Endodermal cell (in vitro differentiated cells): ENCODE data around the gene PLXNB2. TPM values are rescaled to one million over a fixed set of nuclear protein-coding genes. Genes with fewer than 3 reads are reported as not detected.

Source experiments
- DNase-seq: peaks from one replicate; pipeline ENCODE4 v3.0.0-alpha.2; 2017
- H3K27ac ChIP-seq: 2 replicates; pipeline ENCODE4 v1.5.1; 2013; ENCODE audit warnings: mild to moderate bottlenecking, low read depth, low read length, moderate library complexity
- H3K27me3 ChIP-seq: 2 replicates; pipeline ENCODE4 v1.6.1; 2013; ENCODE audit warnings: mild to moderate bottlenecking, low read length, moderate library complexity; ENCODE audit not compliant: insufficient read depth, control insufficient read depth, poor library complexity, severe bottlenecking
- H3K36me3 ChIP-seq: 2 replicates; pipeline ENCODE4 v1.7.0; 2013; ENCODE audit warnings: mild to moderate bottlenecking, low read length, moderate library complexity; ENCODE audit not compliant: control insufficient read depth, insufficient read depth
- H3K4me1 ChIP-seq: one replicate; pipeline ENCODE4 v1.7.0; 2013; ENCODE audit warnings: low read length; ENCODE audit not compliant: control insufficient read depth, insufficient read depth
- H3K4me3 ChIP-seq: 2 replicates; pipeline ENCODE4 v1.5.1; 2013; ENCODE audit warnings: mild to moderate bottlenecking, low read length, moderate library complexity
- H3K9ac ChIP-seq: 2 replicates; pipeline ENCODE4 v1.6.1; 2013; ENCODE audit warnings: mild to moderate bottlenecking, low read length, moderate library complexity; ENCODE audit not compliant: poor library complexity, severe bottlenecking; ENCODE audit errors: extremely low read depth
- H3K9me3 ChIP-seq: 2 replicates; pipeline ENCODE4 v1.6.1; 2013; ENCODE audit warnings: mild to moderate bottlenecking, low read length, moderate library complexity; ENCODE audit not compliant: control insufficient read depth
- H3K27ac Mint-ChIP-seq: 2 replicates; pipeline ENCODE4 v1.8.0; 2020; ENCODE audit warnings: mixed read lengths
- H3K27me3 Mint-ChIP-seq: 2 replicates; pipeline ENCODE4 v1.8.0; 2021; ENCODE audit warnings: mild to moderate bottlenecking, mixed read lengths; ENCODE audit not compliant: insufficient read depth
- H3K36me3 Mint-ChIP-seq: 2 replicates; pipeline ENCODE4 v1.8.0; 2020; ENCODE audit warnings: low read depth, mixed read lengths
- H3K4me1 Mint-ChIP-seq: 2 replicates; pipeline ENCODE4 v1.8.0; 2020; ENCODE audit warnings: mixed read lengths
- H3K4me3 Mint-ChIP-seq: 2 replicates; pipeline ENCODE4 v1.8.0; 2020; ENCODE audit warnings: mild to moderate bottlenecking, moderate library complexity, mixed read lengths
- H3K9me3 Mint-ChIP-seq: 2 replicates; pipeline ENCODE4 v1.8.0; 2020; ENCODE audit warnings: mild to moderate bottlenecking, mixed read lengths
- WGBS, 2 experiments: methylation state at CpG; one replicate each; pipeline versions ENCODE4 v1.1.5 to v1.1.7; 2013; ENCODE audit warnings: missing lambda C conversion rate in 2 of 2, mixed read lengths in 1 of 2; ENCODE audit not compliant: insufficient coverage in 1 of 2, insufficient read length in 1 of 2; 5-methylcytosine and 5-hydroxymethylcytosine counted together
- total RNA-seq, 2 donors: library from RNA; stranded (reverse); fragmentation: NEBNext Ultra II Directional in 1 of 2; extraction: Animal tissue kit (Norgen Biotek cat#: 25700) in 1 of 2; gene quantifications; 2 replicates in 1 of 2; 3 replicates in 1 of 2; pipeline ENCODE4 v1.2.1, GENCODE V29; 2021
- TF ChIP-seq, protein P1 (sequence below): fragments of 200-600 bp; sonication (generic); conservative IDR thresholded peaks from 2 replicates; pipeline ENCODE4 v1.5.0; 2021; ENCODE audit warnings: antibody characterized with exemption, mild to moderate bottlenecking

Gene PLXNB2
- total RNA-seq, 2 donors from 2014 or later, result 94.7 to 97.7 TPM

DNA sequence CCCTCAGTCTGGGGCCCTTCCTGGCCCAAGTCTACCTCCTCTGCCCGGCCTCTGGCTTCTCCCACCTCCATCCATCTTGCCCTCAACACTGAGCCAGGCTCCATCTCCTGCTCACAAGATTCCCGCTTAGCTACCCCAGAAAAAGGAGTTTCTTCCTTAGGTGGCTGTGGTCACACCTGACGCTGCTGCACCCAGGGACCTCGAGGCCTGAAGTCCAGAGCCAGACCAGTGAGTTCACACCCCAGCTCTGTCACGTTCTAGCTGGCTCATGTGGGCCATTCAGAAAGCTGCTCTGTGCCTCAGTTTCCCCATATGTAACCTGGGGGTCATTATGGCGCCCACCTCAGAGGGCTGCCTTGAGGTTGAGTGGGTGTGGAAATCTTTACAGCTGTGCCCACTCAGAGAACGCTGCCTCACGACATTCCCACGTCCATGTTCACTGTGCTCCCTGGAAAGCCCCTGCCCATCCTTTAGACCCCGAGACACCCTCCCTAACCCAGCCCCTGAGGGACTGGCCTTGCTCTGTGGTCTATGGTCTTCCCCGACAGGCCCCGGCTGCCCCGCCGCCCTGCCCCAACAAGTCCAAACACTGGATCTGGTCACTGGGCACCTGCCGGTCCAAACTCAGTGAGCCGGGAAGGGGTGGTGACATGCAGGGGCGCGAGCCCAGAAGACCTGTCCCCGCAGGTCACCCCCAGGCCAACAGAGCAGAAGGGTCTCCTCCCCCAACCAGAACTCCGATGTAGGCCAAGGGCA lies 9.8 kb downstream of the PLXNB2 start:
- Mint-ChIP-seq H3K27me3 (no peaks in the 10 kb centered on the region), H3K4me3 (no peak overlapping the region), H3K36me3 (no peaks in the 10 kb centered on the region), H3K27ac (no peak overlapping the region), H3K4me1 (peaks cover 6% of the 10 kb centered on the region), H3K9me3 (no peaks in the 10 kb centered on the region)
- H3K9ac ChIP-seq, result no peak overlapping the region
- WGBS, 2 experiments, result 95 to 97% methylated on average over 14 to 20 of the region's 20 CpGs
- no peak overlapping the region for H3K4me3 ChIP-seq
- no peak overlapping the region for H3K27ac ChIP-seq
- no peaks in the 10 kb centered on the region for H3K9me3 ChIP-seq
- H3K4me1 ChIP-seq, result peaks cover 15% of the 10 kb centered on the region
- DNase-seq, result no peak
- H3K36me3 ChIP-seq, result no peaks in the 10 kb centered on the region
- H3K27me3 ChIP-seq, result no peaks in the 10 kb centered on the region
- TF ChIP-seq, protein P1, sequence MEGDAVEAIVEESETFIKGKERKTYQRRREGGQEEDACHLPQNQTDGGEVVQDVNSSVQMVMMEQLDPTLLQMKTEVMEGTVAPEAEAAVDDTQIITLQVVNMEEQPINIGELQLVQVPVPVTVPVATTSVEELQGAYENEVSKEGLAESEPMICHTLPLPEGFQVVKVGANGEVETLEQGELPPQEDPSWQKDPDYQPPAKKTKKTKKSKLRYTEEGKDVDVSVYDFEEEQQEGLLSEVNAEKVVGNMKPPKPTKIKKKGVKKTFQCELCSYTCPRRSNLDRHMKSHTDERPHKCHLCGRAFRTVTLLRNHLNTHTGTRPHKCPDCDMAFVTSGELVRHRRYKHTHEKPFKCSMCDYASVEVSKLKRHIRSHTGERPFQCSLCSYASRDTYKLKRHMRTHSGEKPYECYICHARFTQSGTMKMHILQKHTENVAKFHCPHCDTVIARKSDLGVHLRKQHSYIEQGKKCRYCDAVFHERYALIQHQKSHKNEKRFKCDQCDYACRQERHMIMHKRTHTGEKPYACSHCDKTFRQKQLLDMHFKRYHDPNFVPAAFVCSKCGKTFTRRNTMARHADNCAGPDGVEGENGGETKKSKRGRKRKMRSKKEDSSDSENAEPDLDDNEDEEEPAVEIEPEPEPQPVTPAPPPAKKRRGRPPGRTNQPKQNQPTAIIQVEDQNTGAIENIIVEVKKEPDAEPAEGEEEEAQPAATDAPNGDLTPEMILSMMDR, result no peak

DNA sequence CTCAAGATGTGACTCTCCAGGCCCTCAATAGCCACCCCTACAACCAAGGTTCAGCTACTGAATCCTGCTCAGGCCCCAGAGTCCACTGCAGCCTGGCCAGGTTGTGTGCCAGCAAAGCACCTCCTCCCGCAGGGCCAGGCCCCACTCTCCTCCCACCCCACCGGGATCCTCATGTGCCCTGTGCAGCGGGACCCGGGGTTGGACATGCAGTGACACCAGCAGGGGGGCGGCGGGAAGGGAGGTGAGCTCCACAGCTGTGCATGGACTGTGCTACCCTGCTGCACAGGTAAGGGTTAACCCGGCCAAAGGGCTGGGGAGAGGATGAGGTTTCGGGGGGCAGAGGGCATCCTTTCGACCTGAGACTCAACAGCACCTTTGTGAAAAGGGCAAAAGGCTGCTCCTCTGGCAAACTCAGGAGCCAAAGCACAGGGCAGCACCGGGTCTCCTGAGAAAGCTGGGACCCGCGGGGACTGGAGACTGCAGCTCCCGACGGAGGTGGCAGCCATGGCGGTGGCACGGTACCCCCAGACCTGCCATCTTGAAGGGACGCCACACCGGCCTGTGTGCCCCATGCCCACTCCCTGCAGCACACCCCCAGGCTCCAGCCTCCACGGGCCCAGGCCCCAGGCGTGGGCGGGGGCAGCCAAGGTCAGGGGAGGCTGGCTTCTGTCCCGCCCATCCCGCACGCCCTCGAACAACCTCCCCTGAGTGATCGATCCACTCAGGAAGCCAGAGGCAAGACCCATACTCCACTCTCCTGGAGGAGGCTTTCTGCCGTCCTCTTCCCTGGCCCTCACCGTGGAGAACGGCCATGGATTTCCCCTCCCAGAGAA lies 10.6 kb downstream of the PLXNB2 start:
- Histone ChIP-seq H3K4me1 (peaks cover 15% of the 10 kb centered on the region), H3K4me3 (no peak overlapping the region), H3K9ac (no peak overlapping the region), H3K9me3 (no peaks in the 10 kb centered on the region), H3K27ac (no peak overlapping the region), H3K36me3 (no peaks in the 10 kb centered on the region), H3K27me3 (no peaks in the 10 kb centered on the region)
- DNase-seq, result no peak
- H3K27ac Mint-ChIP-seq, result no peak overlapping the region
- no peaks in the 10 kb centered on the region for H3K36me3 Mint-ChIP-seq
- H3K4me1 Mint-ChIP-seq, result peaks cover 8% of the 10 kb centered on the region
- TF ChIP-seq, protein P1, result no peak
- WGBS, 2 experiments, result 91 to 93% methylated on average over 20 to 29 of the region's 29 CpGs
- no peaks in the 10 kb centered on the region for H3K9me3 Mint-ChIP-seq
- no peak overlapping the region for H3K4me3 Mint-ChIP-seq
- H3K27me3 Mint-ChIP-seq, result no peaks in the 10 kb centered on the region

DNA sequence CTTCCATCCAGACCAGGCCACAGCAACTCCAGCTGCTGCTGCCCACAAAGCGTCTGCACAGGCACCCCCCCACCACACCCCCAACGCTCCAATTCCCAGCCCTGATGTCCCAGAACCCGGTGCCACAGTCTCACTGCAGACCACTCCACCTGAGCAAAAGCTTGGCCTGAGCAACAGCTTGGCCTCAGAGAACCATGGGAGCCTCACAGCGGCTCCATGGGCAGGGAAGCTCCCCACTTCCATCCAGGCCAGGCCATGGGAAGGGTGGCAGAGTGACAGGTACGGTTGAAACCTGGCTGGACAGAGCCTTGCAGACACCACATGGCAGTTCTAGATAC lies 13.2 kb downstream of the PLXNB2 start:
- 71 to 90% methylated on average over 3 to 5 of the region's 5 CpGs for WGBS, 2 experiments
- H3K4me1 Mint-ChIP-seq, result peaks cover 8% of the 10 kb centered on the region
- H3K9me3 Mint-ChIP-seq, result no peaks in the 10 kb centered on the region
- H3K27me3 Mint-ChIP-seq, result no peaks in the 10 kb centered on the region
- Histone ChIP-seq H3K36me3 (peaks cover 2% of the 10 kb centered on the region), H3K9me3 (no peaks in the 10 kb centered on the region), H3K4me3 (no peak overlapping the region), H3K4me1 (peaks cover 15% of the 10 kb centered on the region), H3K9ac (no peak overlapping the region), H3K27me3 (no peaks in the 10 kb centered on the region), H3K27ac (peak overlapping the region; percentile 10)
- peak overlapping the region; percentile 72 for H3K27ac Mint-ChIP-seq
- DNase-seq, result no peak
- TF ChIP-seq, protein P1, result no peak
- peaks cover 2% of the 10 kb centered on the region for H3K36me3 Mint-ChIP-seq
- no peak overlapping the region for H3K4me3 Mint-ChIP-seq
